HG03469 (cell line): ENCODE data around the gene CFAP410.

Experiments used
- ATAC-seq: cut with Tn5 transposase; IDR thresholded peaks from one replicate; pipeline ENCODE4 v1.9.1; 2021; ENCODE audit warnings: mild to moderate bottlenecking, moderate library complexity, moderate number of reproducible peaks; ENCODE audit not compliant: unreplicated experiment

CFAP410 gene

GRCh38 chr21:44331650-44332307 lies 7.4 kb downstream of the CFAP410 start:
- no peak for ATAC-seq

GRCh38 chr21:44331209-44331608 lies 8.0 kb downstream of the CFAP410 start:
- ATAC-seq: no peak

GRCh38 chr21:44330698-44331097 lies 8.5 kb downstream of the CFAP410 start:
- ATAC-seq: no peak

- no peak for ATAC-seq
Observed at GRCh38 chr21:44329971-44330681, 9.1 kb downstream of the CFAP410 start.

- ATAC-seq: no peak
Observed at GRCh38 chr21:44329086-44329889, 9.9 kb downstream of the CFAP410 start.

- no peak for ATAC-seq
Observed at GRCh38 chr21:44328242-44328895, 10.8 kb downstream of the CFAP410 start.

GRCh38 chr21:44327603-44327974 lies 11.6 kb downstream of the CFAP410 start:
- ATAC-seq: no peak

- ATAC-seq: no peak
Observed at GRCh38 chr21:44326716-44327602, 12.2 kb downstream of the CFAP410 start.

GRCh38 chr21:44326272-44326647 lies 12.9 kb downstream of the CFAP410 start:
- no peak for ATAC-seq

GRCh38 chr21:44325386-44326271 lies 13.6 kb downstream of the CFAP410 start:
- ATAC-seq: no peak

- no peak for ATAC-seq
Observed at GRCh38 chr21:44324854-44325107, 14.4 kb downstream of the CFAP410 start.

- ATAC-seq: no peak
Observed at GRCh38 chr21:44324106-44324853, 14.9 kb downstream of the CFAP410 start.

GRCh38 chr21:44323591-44323990 lies 15.6 kb downstream of the CFAP410 start:
- ATAC-seq: no peak

- no peak for ATAC-seq
Observed at GRCh38 chr21:44322621-44323325, 16.4 kb downstream of the CFAP410 start.

- no peak for ATAC-seq
Observed at GRCh38 chr21:44321846-44322450, 17.2 kb downstream of the CFAP410 start.

GRCh38 chr21:44320847-44321246 lies 18.3 kb downstream of the CFAP410 start:
- no peak for ATAC-seq

GRCh38 chr21:44319407-44320065 lies 19.7 kb downstream of the CFAP410 start:
- no peak for ATAC-seq
